HEK293 (cell line): ENCODE results near the gene DDX28.

ENCODE experiments used
- CTCF ChIA-PET: fragments of 350-600 bp; formaldehyde crosslinking; extraction: SDS; loops from one replicate; lab custom pipeline; 2021; ENCODE audit warnings: antibody characterized with exemption; lab: Yijun Ruan, JAX
- POLR2A ChIA-PET: fragments of 300-600 bp; formaldehyde crosslinking; extraction: SDS; loops from one replicate; lab custom pipeline; 2020; ENCODE audit warnings: antibody characterized with exemption, inconsistent platforms; lab: Yijun Ruan, JAX
- H3K27ac ChIP-seq: fragments of 200-500 bp; sonication (Bioruptor generic); 2 replicates; pipeline ENCODE4 v1.5.1; 2014; ENCODE audit warnings: low read depth, low read length, control low read depth, inconsistent platforms; ENCODE audit errors: extremely low read depth
- H3K36me3 ChIP-seq, 2 experiments: fragments of 200-500 bp in 1 of 2; sonication (Bioruptor generic) in 1 of 2; 1 replicate in 1 of 2; 2 replicates in 1 of 2; pipeline ENCODE4 v1.5.1; 2014 to 2017; ENCODE audit warnings: inconsistent platforms in 2 of 2, low read length in 2 of 2; ENCODE audit not compliant: control insufficient read depth in 2 of 2, insufficient read depth in 1 of 2
- H3K4me1 ChIP-seq: fragments of 200-500 bp; sonication (Bioruptor generic); 2 replicates; pipeline ENCODE4 v1.5.1; 2014; ENCODE audit warnings: mild to moderate bottlenecking, low read length, inconsistent platforms; ENCODE audit not compliant: control insufficient read depth, insufficient read depth
- H3K4me3 ChIP-seq: 2 replicates; pipeline ENCODE4 v1.5.1; 2011; ENCODE audit warnings: low read depth, mild to moderate bottlenecking, control low read depth, low read length, moderate library complexity
- H3K9me3 ChIP-seq: fragments of 200-500 bp; sonication (Bioruptor generic); 2 replicates; pipeline ENCODE4 v1.5.1; 2014; ENCODE audit warnings: low read depth, low read length, inconsistent platforms; ENCODE audit not compliant: control insufficient read depth, insufficient read depth
- GFI1B ChIP-seq: fragments of 450-650 bp; formaldehyde crosslinking; IDR thresholded peaks from 2 replicates; pipeline ENCODE4 v1.5.1; 2016; ENCODE audit warnings: missing biosample characterization, missing genetic modification characterization
- GLI4 ChIP-seq: fragments of 450-650 bp; formaldehyde crosslinking; IDR thresholded peaks from 2 replicates; pipeline ENCODE4 v1.5.1; 2016; ENCODE audit warnings: missing biosample characterization, missing genetic modification characterization
- GLIS2 ChIP-seq: fragments of 450-650 bp; formaldehyde crosslinking; IDR thresholded peaks from 2 replicates; pipeline ENCODE4 v1.5.1; 2016; ENCODE audit warnings: missing biosample characterization, missing genetic modification characterization
- HOXC10 ChIP-seq: sonication (generic); formaldehyde crosslinking; IDR thresholded peaks from 2 replicates; pipeline ENCODE4 v1.8.1; 2023; ENCODE audit warnings: mild to moderate bottlenecking, missing genetic modification reagents
- HOXD13 ChIP-seq: sonication (generic); formaldehyde crosslinking; IDR thresholded peaks from 2 replicates; pipeline ENCODE4 v1.8.0; 2022; ENCODE audit warnings: missing genetic modification reagents, borderline replicate concordance
- MEIS1 ChIP-seq: sonication (generic); formaldehyde crosslinking; IDR thresholded peaks from 2 replicates; pipeline ENCODE4 v1.8.1; 2022; ENCODE audit warnings: missing genetic modification reagents, mild to moderate bottlenecking, borderline replicate concordance
- MYNN ChIP-seq: fragments of 450-650 bp; formaldehyde crosslinking; IDR thresholded peaks from 2 replicates; pipeline ENCODE4 v1.5.1; 2016; ENCODE audit warnings: missing biosample characterization, missing genetic modification characterization, borderline replicate concordance
- REPIN1 ChIP-seq: fragments of 450-650 bp; formaldehyde crosslinking; IDR thresholded peaks from 2 replicates; pipeline ENCODE4 v1.5.1; 2017; ENCODE audit warnings: missing biosample characterization, missing genetic modification characterization, low read depth
- SP3 ChIP-seq: fragments of 450-650 bp; formaldehyde crosslinking; IDR thresholded peaks from 2 replicates; pipeline ENCODE4 v1.5.1; 2016; ENCODE audit warnings: missing biosample characterization, missing genetic modification characterization
- TRIM28 ChIP-seq: IDR thresholded peaks from 2 replicates; pipeline ENCODE4 v1.6.1; 2011; ENCODE audit warnings: low read length, control low read depth, borderline replicate concordance
- WT1 ChIP-seq: fragments of 450-650 bp; formaldehyde crosslinking; IDR thresholded peaks from 2 replicates; pipeline ENCODE4 v1.5.1; 2016; ENCODE audit warnings: missing biosample characterization, missing genetic modification characterization
- ZBTB8A ChIP-seq: fragments of 450-650 bp; formaldehyde crosslinking; IDR thresholded peaks from 2 replicates; pipeline ENCODE4 v1.5.1; 2016; ENCODE audit warnings: missing biosample characterization, missing genetic modification characterization
- ZIC2 ChIP-seq: fragments of 450-650 bp; formaldehyde crosslinking; IDR thresholded peaks from 2 replicates; pipeline ENCODE4 v1.5.1; 2016; ENCODE audit warnings: missing biosample characterization, missing genetic modification characterization
- ZNF202 ChIP-seq: fragments of 450-650 bp; formaldehyde crosslinking; IDR thresholded peaks from 2 replicates; pipeline ENCODE4 v1.5.1; 2016; ENCODE audit warnings: missing biosample characterization, missing genetic modification characterization, borderline replicate concordance
- ZNF221 ChIP-seq: fragments of 450-650 bp; formaldehyde crosslinking; IDR thresholded peaks from 2 replicates; pipeline ENCODE4 v1.5.1; 2017; ENCODE audit warnings: missing biosample characterization, missing genetic modification characterization, borderline replicate concordance
- ZNF223 ChIP-seq: fragments of 450-650 bp; formaldehyde crosslinking; IDR thresholded peaks from 2 replicates; pipeline ENCODE4 v1.5.1; 2016; ENCODE audit warnings: missing biosample characterization, missing genetic modification characterization
- ZNF24 ChIP-seq: fragments of 450-650 bp; formaldehyde crosslinking; IDR thresholded peaks from 2 replicates; pipeline ENCODE4 v1.5.1; 2016; ENCODE audit warnings: missing biosample characterization, missing genetic modification characterization
- ZNF248 ChIP-seq: fragments of 450-650 bp; formaldehyde crosslinking; IDR thresholded peaks from 2 replicates; pipeline ENCODE4 v1.5.1; 2017; ENCODE audit warnings: missing biosample characterization, missing genetic modification characterization
- ZNF350 ChIP-seq: fragments of 450-650 bp; formaldehyde crosslinking; IDR thresholded peaks from 2 replicates; pipeline ENCODE4 v1.5.0; 2017; ENCODE audit warnings: missing biosample characterization, mild to moderate bottlenecking, missing genetic modification characterization
- ZNF426 ChIP-seq: fragments of 450-650 bp; formaldehyde crosslinking; IDR thresholded peaks from 2 replicates; pipeline ENCODE4 v1.5.1; 2017; ENCODE audit warnings: missing biosample characterization, missing genetic modification characterization, mild to moderate bottlenecking, inconsistent platforms, moderate library complexity
- ZNF433 ChIP-seq: fragments of 450-650 bp; formaldehyde crosslinking; IDR thresholded peaks from 2 replicates; pipeline ENCODE4 v1.5.1; 2016; ENCODE audit warnings: missing biosample characterization, missing genetic modification characterization, low read depth
- ZNF510 ChIP-seq: fragments of 450-650 bp; formaldehyde crosslinking; IDR thresholded peaks from 2 replicates; pipeline ENCODE4 v1.5.1; 2018; ENCODE audit warnings: mild to moderate bottlenecking, missing genetic modification characterization, missing biosample characterization; ENCODE audit not compliant: insufficient replicate concordance
- ZNF521 ChIP-seq: fragments of 450-650 bp; formaldehyde crosslinking; IDR thresholded peaks from 2 replicates; pipeline ENCODE4 v1.5.1; 2017; ENCODE audit warnings: missing biosample characterization, mild to moderate bottlenecking, missing genetic modification characterization
- ZNF529 ChIP-seq: fragments of 450-650 bp; formaldehyde crosslinking; IDR thresholded peaks from 2 replicates; pipeline ENCODE4 v1.5.1; 2017; ENCODE audit warnings: missing genetic modification characterization, missing biosample characterization; ENCODE audit not compliant: insufficient replicate concordance
- ZNF548 ChIP-seq: fragments of 450-650 bp; formaldehyde crosslinking; IDR thresholded peaks from 2 replicates; pipeline ENCODE4 v1.5.1; 2016; ENCODE audit warnings: missing biosample characterization, missing genetic modification characterization
- ZNF555 ChIP-seq: fragments of 450-650 bp; formaldehyde crosslinking; conservative IDR thresholded peaks from 2 replicates; pipeline ENCODE4 v1.5.1; 2017; ENCODE audit warnings: missing biosample characterization, mild to moderate bottlenecking, missing genetic modification characterization, inconsistent platforms
- ZNF558 ChIP-seq: fragments of 450-650 bp; formaldehyde crosslinking; IDR thresholded peaks from 2 replicates; pipeline ENCODE4 v1.5.1; 2016; ENCODE audit warnings: missing biosample characterization, missing genetic modification characterization
- ZNF596 ChIP-seq: fragments of 450-650 bp; IDR thresholded peaks from 2 replicates; pipeline ENCODE4 v1.5.0; 2018; ENCODE audit warnings: missing biosample characterization, mild to moderate bottlenecking, missing genetic modification characterization, moderate library complexity
- ZNF654 ChIP-seq: fragments of 450-650 bp; formaldehyde crosslinking; IDR thresholded peaks from 2 replicates; pipeline ENCODE4 v1.5.1; 2016; ENCODE audit warnings: low read depth, missing biosample characterization, missing genetic modification characterization
- ZNF768 ChIP-seq: fragments of 450-650 bp; formaldehyde crosslinking; IDR thresholded peaks from 2 replicates; pipeline ENCODE4 v1.5.1; 2018; ENCODE audit warnings: missing biosample characterization, mild to moderate bottlenecking, missing genetic modification characterization
- ZNF791 ChIP-seq: fragments of 450-650 bp; formaldehyde crosslinking; IDR thresholded peaks from 2 replicates; pipeline ENCODE4 v1.5.1; 2016; ENCODE audit warnings: missing biosample characterization, missing genetic modification characterization
- ZSCAN23 ChIP-seq: fragments of 450-650 bp; formaldehyde crosslinking; IDR thresholded peaks from 2 replicates; pipeline ENCODE4 v1.5.1; 2016; ENCODE audit warnings: missing biosample characterization, missing genetic modification characterization
- TF ChIP-seq, protein P1 (sequence below): fragments of 450-650 bp; formaldehyde crosslinking; IDR thresholded peaks from 2 replicates; pipeline ENCODE4 v1.5.1; 2016; ENCODE audit warnings: missing biosample characterization, missing genetic modification characterization
- TF ChIP-seq, protein P2 (sequence below): fragments of 450-650 bp; formaldehyde crosslinking; IDR thresholded peaks from 2 replicates; pipeline ENCODE4 v1.5.1; 2016; ENCODE audit warnings: missing biosample characterization, missing genetic modification characterization, borderline replicate concordance

Gene DDX28

DNA sequence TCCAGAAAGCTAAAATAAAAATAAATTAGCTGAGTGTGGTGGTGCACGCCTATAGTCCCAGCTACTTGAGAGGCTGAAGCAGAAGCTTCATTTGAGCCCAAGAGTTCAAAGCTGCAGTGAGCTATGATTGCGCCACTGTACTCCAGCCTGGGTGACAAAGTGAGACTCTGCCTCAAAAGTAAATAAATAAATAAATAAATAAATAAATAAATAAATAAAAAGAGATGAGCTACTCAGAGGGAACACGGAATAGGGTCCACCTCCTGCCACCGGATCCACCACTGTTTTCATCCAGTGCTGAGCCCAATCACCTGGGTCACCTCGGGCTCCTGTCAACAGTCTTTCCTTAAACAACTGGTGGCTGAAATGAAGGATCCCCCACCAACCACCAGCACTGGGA is 36.1 kb downstream of the DDX28 start:
- Histone ChIP-seq H3K4me1 (no peaks in the 10 kb centered on the region), H3K9me3 (no peaks in the 10 kb centered on the region), H3K36me3 (no peaks in the 10 kb centered on the region), H3K4me3 (no peak overlapping the region), H3K27ac (no peak overlapping the region)
- ChIA-PET POLR2A (interaction anchor here (0.8 kb wide), 1 partner anchor 20 kb away, joined by 3 read pairs; no protein-coding TSS in a partner anchor), CTCF (interaction anchor here (1.3 kb wide), 1 partner anchor 58 kb away, joined by 4 read pairs; no protein-coding TSS in a partner anchor)
- no peak for TF ChIP-seq ZNF529 (tag by site-specific recombination)
- TF ChIP-seq REPIN1 (tag by site-specific recombination): no peak
- no peak for TF ChIP-seq ZSCAN23 (tag by site-specific recombination)
- TF ChIP-seq ZNF521: no peak
- TF ChIP-seq ZNF202 (tag by site-specific recombination): 0 out of 2 replicates have a peak, but pooled peaks have one; percentile 22
- TF ChIP-seq ZNF510: peak; percentile 30
- no peak for TF ChIP-seq ZIC2 (tag by site-specific recombination)
- TF ChIP-seq, protein P1, sequence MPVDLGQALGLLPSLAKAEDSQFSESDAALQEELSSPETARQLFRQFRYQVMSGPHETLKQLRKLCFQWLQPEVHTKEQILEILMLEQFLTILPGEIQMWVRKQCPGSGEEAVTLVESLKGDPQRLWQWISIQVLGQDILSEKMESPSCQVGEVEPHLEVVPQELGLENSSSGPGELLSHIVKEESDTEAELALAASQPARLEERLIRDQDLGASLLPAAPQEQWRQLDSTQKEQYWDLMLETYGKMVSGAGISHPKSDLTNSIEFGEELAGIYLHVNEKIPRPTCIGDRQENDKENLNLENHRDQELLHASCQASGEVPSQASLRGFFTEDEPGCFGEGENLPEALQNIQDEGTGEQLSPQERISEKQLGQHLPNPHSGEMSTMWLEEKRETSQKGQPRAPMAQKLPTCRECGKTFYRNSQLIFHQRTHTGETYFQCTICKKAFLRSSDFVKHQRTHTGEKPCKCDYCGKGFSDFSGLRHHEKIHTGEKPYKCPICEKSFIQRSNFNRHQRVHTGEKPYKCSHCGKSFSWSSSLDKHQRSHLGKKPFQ (tag by site-specific recombination): no peak
- no peak for TF ChIP-seq MEIS1
- 0 out of 2 replicates have a peak, but pooled peaks have one; percentile 20 for TF ChIP-seq GFI1B (tag by site-specific recombination)
- TF ChIP-seq TRIM28: no peak
- peak; percentile 54; the same call in 1 of the 2 replicates for TF ChIP-seq ZNF223 (tag by site-specific recombination)
- no peak for TF ChIP-seq ZNF768 (tag by site-specific recombination)
- peak; percentile 59 for TF ChIP-seq ZBTB8A
- TF ChIP-seq ZNF654 (tag by site-specific recombination): peak; percentile 26
- TF ChIP-seq SP3 (tag by site-specific recombination): no peak
- TF ChIP-seq, protein P2, sequence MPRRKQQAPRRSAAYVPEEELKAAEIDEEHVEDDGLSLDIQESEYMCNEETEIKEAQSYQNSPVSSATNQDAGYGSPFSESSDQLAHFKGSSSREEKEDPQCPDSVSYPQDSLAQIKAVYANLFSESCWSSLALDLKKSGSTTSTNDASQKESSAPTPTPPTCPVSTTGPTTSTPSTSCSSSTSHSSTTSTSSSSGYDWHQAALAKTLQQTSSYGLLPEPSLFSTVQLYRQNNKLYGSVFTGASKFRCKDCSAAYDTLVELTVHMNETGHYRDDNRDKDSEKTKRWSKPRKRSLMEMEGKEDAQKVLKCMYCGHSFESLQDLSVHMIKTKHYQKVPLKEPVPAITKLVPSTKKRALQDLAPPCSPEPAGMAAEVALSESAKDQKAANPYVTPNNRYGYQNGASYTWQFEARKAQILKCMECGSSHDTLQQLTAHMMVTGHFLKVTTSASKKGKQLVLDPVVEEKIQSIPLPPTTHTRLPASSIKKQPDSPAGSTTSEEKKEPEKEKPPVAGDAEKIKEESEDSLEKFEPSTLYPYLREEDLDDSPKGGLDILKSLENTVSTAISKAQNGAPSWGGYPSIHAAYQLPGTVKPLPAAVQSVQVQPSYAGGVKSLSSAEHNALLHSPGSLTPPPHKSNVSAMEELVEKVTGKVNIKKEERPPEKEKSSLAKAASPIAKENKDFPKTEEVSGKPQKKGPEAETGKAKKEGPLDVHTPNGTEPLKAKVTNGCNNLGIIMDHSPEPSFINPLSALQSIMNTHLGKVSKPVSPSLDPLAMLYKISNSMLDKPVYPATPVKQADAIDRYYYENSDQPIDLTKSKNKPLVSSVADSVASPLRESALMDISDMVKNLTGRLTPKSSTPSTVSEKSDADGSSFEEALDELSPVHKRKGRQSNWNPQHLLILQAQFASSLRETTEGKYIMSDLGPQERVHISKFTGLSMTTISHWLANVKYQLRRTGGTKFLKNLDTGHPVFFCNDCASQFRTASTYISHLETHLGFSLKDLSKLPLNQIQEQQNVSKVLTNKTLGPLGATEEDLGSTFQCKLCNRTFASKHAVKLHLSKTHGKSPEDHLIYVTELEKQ (tag by site-specific recombination): no peak
- no peak for TF ChIP-seq ZNF350 (tag by site-specific recombination)
- no peak for TF ChIP-seq ZNF548 (tag by site-specific recombination)
- TF ChIP-seq ZNF221 (tag by site-specific recombination): no peak
- TF ChIP-seq GLIS2 (tag by site-specific recombination): no peak
- TF ChIP-seq MYNN: no peak
- TF ChIP-seq ZNF558: no peak
- TF ChIP-seq ZNF791 (tag by site-specific recombination): 0 out of 2 replicates have a peak, but pooled peaks have one; percentile 45
- TF ChIP-seq WT1 (tag by site-specific recombination): no peak
- TF ChIP-seq ZNF248 (tag by site-specific recombination): no peak
- TF ChIP-seq ZNF24 (tag by site-specific recombination): no peak
- TF ChIP-seq ZNF555 (tag by site-specific recombination): peak; percentile 77
- TF ChIP-seq GLI4 (tag by site-specific recombination): no peak
- no peak for TF ChIP-seq HOXD13 (CRISPR knock-in tag)
- TF ChIP-seq ZNF433 (tag by site-specific recombination): peak; percentile 39; the same call in 1 of the 2 replicates
- TF ChIP-seq ZNF426: peak; percentile 72
- TF ChIP-seq HOXC10 (CRISPR knock-in tag): no peak
- no peak for TF ChIP-seq ZNF596 (tag by site-specific recombination)
